Mononuclear cell (primary cell): Measurements from ENCODE around the gene CSMD2. TPM values are rescaled to one million over a fixed set of nuclear protein-coding genes. Genes with fewer than 3 reads are reported as not detected.

Experiments used
- H3K27me3 ChIP-seq: 2 replicates; pipeline ENCODE4 v1.6.0; 2011; ENCODE audit warnings: low read length, control low read depth; ENCODE audit not compliant: insufficient read depth
- H3K4me1 ChIP-seq: 2 replicates; pipeline ENCODE4 v1.5.1; 2011; ENCODE audit warnings: mild to moderate bottlenecking, low read length, control low read depth; ENCODE audit not compliant: insufficient read depth
- H3K4me3 ChIP-seq: 2 replicates; pipeline ENCODE4 v1.5.1; 2011; ENCODE audit warnings: mild to moderate bottlenecking, low read length, moderate library complexity
- H3K9me3 ChIP-seq: 2 replicates; pipeline ENCODE4 v1.5.1; 2011; ENCODE audit warnings: low read depth, mild to moderate bottlenecking, control low read depth, low read length
- total RNA-seq: library from RNA; depleted of rRNA; stranded (reverse); fragments of >200 nt; gene quantifications from one replicate; pipeline ENCODE4 v1.2.3, GENCODE V29; 2012

The CSMD2 gene
- total RNA-seq, 1 donor, result not detected

DNA sequence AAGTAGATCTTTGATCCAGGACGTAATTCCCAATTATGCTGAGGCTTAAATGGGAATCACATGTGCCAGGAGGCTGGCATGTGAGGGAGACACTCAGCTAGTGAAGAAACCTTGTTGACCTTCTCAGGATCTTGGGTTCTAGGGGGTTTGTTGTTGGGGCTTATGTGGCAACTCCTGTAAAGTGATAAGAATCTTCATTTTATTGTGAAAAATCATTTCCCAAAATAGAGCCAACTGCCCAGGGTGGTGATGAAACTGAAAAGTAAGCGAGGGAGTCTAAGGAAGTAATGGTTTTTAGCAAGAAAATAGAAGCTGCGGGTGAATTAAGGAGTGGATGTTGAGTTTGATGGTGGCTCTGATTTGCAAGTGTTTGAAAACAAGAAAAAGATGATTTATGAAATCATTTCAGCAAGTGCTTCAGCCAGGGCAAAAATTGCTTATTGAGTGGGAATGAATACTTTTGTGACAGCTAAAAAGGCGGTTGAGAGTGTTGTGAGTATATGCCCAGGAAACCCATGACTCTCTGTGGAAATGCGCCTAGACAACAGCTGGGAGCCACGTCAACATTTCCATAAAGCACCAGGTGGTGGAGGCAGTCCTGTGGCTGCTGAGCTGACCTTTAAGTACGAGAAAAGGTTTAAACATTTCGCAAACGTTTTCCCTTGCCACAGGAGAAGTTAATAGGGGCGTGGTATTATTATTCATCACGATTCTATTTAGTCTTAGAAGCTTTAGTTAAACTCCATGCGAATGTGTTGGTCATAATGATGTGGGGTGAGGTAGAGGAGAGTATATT, 198.5 kb downstream of the CSMD2 start:
- Histone ChIP-seq H3K4me3 (no peak overlapping the region), H3K27me3 (no peaks in the 10 kb centered on the region), H3K9me3 (no peaks in the 10 kb centered on the region), H3K4me1 (no peaks in the 10 kb centered on the region)

DNA sequence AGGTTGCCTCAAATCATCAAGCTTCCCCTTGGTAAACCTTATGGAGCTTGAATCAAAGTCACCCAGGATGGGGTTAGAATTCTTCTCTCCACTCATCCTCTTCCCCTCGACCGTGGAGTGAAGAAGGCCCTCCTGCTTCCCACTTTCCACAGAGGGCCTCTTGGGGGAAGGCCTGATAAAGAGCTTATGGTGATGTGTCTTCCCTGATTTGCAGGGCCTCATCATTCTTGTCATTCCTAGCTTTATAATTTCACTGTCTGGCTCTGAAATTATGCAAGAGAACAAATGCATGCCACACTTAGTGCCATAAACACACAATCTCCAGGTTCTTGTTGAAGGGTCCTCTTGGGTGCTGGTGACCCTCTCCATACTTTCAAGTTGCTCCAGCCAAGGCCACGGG, 199.9 kb downstream of the CSMD2 start:
- no peaks in the 10 kb centered on the region for H3K9me3 ChIP-seq
- no peak overlapping the region for H3K4me3 ChIP-seq
- no peaks in the 10 kb centered on the region for H3K4me1 ChIP-seq
- H3K27me3 ChIP-seq, result no peaks in the 10 kb centered on the region

DNA sequence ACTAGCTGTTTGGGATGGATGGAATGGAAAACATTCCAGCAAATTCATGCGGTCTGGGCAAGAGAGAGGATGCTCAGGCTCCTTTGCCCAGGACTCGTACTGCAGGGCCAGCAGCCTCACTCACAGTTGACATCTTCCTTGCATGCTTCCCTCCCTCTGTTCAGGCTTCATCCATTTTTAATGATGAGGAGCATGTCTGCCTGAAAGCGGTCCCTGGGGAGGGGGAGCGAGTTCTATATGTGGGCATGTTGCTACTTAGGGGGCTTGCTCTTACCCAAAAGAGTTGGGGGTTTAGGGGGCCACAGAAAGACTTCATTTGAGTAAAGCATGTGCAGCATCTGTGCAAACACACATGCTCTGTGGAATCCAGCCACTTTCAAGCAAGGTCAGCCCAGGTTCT, 203.0 kb downstream of the CSMD2 start:
- Histone ChIP-seq H3K27me3 (no peaks in the 10 kb centered on the region), H3K9me3 (no peaks in the 10 kb centered on the region), H3K4me3 (no peak overlapping the region), H3K4me1 (no peaks in the 10 kb centered on the region)

GRCh38 chr1:33960188-33960895, 204.7 kb downstream of the CSMD2 start:
- Histone ChIP-seq H3K4me3 (no peak overlapping the region), H3K4me1 (no peaks in the 10 kb centered on the region), H3K27me3 (no peaks in the 10 kb centered on the region), H3K9me3 (no peaks in the 10 kb centered on the region)

DNA sequence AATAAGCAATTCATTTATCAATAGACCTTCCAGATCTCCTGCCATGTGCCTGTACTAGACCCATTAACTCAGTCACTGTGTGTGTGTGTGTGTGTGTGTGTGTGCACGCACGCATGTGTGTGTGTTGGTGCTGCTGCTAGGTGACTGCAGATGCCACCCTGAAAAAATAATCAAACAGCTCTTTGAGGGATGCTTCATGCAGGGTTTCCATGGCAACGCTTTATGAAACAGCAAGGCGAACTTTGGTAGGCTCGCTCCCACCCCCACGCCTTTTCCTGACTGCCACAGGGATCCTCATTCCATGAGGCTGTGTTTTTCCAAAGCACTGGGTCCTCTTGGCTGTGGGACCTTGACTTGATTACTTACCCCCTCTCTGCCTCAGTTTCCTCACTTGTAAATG, 207.2 kb downstream of the CSMD2 start:
- H3K4me3 ChIP-seq, result no peak overlapping the region
- no peaks in the 10 kb centered on the region for H3K4me1 ChIP-seq
- H3K9me3 ChIP-seq, result no peaks in the 10 kb centered on the region
- no peaks in the 10 kb centered on the region for H3K27me3 ChIP-seq

DNA sequence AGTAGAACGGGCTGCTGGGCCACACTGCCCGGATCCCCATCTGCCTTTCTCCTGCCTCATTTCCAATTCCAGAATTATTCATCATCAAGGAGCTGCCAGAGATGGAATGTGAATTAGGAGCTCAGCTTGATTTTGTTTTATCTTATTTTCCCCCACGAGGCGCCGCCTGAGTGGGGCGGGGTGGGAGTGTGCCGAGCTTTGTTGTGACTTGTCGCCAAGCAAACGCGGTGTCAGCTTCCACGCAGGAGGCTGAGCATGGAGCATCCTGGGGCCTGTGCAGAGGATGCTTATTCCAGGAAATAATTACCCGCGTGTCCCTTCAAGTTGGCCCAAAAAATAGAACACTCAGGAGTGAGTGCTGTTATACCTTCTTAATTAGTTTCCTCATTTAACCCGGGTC, 209.9 kb downstream of the CSMD2 start:
- H3K9me3 ChIP-seq, result no peaks in the 10 kb centered on the region
- no peak overlapping the region for H3K4me3 ChIP-seq
- H3K27me3 ChIP-seq, result no peaks in the 10 kb centered on the region
- no peaks in the 10 kb centered on the region for H3K4me1 ChIP-seq

DNA sequence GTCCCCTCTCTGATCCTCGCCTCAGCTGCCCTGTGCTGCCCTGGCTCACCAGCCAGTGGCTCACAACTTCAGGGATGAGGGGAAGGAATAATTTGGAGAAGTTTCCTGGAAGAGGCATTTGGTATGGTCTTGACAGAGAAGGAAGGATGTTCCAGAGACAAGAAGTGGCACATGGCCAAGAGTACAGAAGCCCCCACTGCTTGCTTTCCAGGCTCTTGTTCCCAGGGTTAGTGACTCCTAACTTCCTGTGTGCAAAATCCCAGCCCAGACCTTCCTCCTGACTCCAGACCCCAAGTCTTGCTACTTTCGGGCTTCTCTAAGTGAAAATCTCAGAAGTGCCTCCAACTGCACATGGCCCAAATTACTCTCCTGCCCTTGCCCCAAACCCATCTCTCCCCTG, 215.5 kb downstream of the CSMD2 start:
- Histone ChIP-seq H3K27me3 (no peaks in the 10 kb centered on the region), H3K4me1 (no peaks in the 10 kb centered on the region), H3K9me3 (no peaks in the 10 kb centered on the region), H3K4me3 (no peak overlapping the region)

DNA sequence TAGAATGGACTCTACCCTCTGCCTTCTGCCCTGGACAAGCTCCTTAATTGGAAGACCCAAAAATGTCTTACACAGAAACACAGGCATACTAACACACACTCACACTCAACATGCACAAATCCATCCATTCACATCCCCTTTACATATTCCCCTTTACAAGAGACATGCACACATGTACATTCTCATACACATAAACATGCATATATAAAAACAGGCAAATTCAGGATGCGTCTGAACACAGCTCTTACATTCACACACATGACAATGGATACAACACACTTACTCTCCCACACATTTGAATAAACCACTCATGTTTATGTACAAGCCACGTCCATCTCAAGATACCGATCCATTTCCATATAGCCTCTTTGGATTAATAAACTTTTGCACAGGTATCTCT, 216.7 kb downstream of the CSMD2 start:
- no peaks in the 10 kb centered on the region for H3K27me3 ChIP-seq
- H3K9me3 ChIP-seq, result no peaks in the 10 kb centered on the region
- H3K4me1 ChIP-seq, result no peaks in the 10 kb centered on the region
- H3K4me3 ChIP-seq, result no peak overlapping the region

- H3K4me1 ChIP-seq, result no peaks in the 10 kb centered on the region
- no peak overlapping the region for H3K4me3 ChIP-seq
- no peaks in the 10 kb centered on the region for H3K27me3 ChIP-seq
- no peaks in the 10 kb centered on the region for H3K9me3 ChIP-seq
Measured at GRCh38 chr1:33946836-33947235, 218.2 kb downstream of the CSMD2 start.

DNA sequence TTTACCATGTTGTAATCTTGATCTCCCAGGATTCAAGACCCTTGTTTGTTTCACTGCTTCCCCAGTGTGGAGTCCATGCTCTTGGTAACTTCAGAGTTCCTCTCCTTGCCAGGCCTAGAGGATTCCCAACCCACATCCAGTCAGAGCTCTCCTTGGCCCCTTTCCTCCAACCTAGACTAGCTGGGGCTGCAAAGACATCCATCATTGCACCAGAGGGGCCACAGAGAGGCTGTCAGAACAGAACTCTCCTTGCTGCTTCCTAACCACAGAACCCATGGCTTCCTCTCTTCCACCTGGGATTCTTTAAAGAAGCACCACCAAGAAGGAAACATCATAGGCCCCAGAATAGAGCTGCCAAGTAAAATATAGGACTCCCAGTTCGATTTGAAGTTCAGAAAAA, 220.2 kb downstream of the CSMD2 start:
- Histone ChIP-seq H3K4me1 (no peaks in the 10 kb centered on the region), H3K27me3 (no peaks in the 10 kb centered on the region), H3K4me3 (no peak overlapping the region), H3K9me3 (no peaks in the 10 kb centered on the region)

DNA sequence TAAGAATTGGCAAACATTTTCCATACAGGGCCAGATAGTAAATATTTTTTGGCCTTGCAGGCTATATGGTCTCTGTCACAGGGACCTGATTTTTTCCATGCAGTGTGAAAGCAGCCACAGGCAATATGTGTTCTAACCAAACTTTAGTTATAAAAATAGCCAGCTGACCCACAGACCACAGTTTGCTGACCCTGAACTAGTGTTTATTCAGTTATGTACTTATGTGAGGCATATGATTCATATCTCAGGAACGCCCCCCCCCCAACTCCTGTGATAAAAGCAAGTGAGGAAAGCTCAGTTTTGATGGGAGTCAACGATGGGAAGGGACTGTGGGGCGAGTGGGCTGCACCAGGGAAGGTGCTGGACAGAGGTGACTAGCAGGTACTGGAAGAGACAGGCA, 221.1 kb downstream of the CSMD2 start:
- Histone ChIP-seq H3K4me1 (no peaks in the 10 kb centered on the region), H3K27me3 (no peaks in the 10 kb centered on the region), H3K9me3 (peaks cover under 1% of the 10 kb centered on the region), H3K4me3 (no peak overlapping the region)

GRCh38 chr1:33932871-33933270, 232.2 kb downstream of the CSMD2 start:
- Histone ChIP-seq H3K4me1 (no peaks in the 10 kb centered on the region), H3K27me3 (no peaks in the 10 kb centered on the region), H3K4me3 (no peak overlapping the region), H3K9me3 (no peaks in the 10 kb centered on the region)

GRCh38 chr1:33931111-33931475, 233.9 kb downstream of the CSMD2 start:
- no peaks in the 10 kb centered on the region for H3K4me1 ChIP-seq
- H3K9me3 ChIP-seq, result no peaks in the 10 kb centered on the region
- no peaks in the 10 kb centered on the region for H3K27me3 ChIP-seq

GRCh38 chr1:33930346-33931110, 234.5 kb downstream of the CSMD2 start:
- H3K4me1 ChIP-seq, result no peaks in the 10 kb centered on the region
- H3K27me3 ChIP-seq, result no peaks in the 10 kb centered on the region
- no peaks in the 10 kb centered on the region for H3K9me3 ChIP-seq
- H3K4me3 ChIP-seq, result no peak overlapping the region

More at GRCh38 chr1:33931111-33931475, 233.9 kb downstream of the CSMD2 start:
- H3K4me3 ChIP-seq, result no peak overlapping the region

GRCh38 chr1:33928251-33928650, 236.8 kb downstream of the CSMD2 start:
- Histone ChIP-seq H3K27me3 (no peaks in the 10 kb centered on the region), H3K4me1 (no peaks in the 10 kb centered on the region), H3K9me3 (no peaks in the 10 kb centered on the region), H3K4me3 (no peak overlapping the region)
